Hepatocyte (in vitro differentiated cells): ENCODE data around the gene GALNT7. TPM values are rescaled to one million over a fixed set of nuclear protein-coding genes. Genes with fewer than 3 reads are reported as not detected.
"Not testable (repeated sequence)": the region's sequence is repeated elsewhere in the genome, so short reads cannot be mapped to it uniquely, and the experiment has no call there.

Experiments used
- DNase-seq: peaks from one replicate; pipeline ENCODE4 v3.0.0-alpha.2; 2016; ENCODE audit warnings: low spot score
- H2AFZ ChIP-seq: fragments of 200-600 bp; sonication (generic); 2 replicates; pipeline ENCODE4 v1.6.0; 2016; ENCODE audit warnings: antibody characterized with exemption, mild to moderate bottlenecking
- H3K27ac ChIP-seq: fragments of 200-600 bp; sonication (generic); 2 replicates; pipeline ENCODE4 v1.5.1; 2016; ENCODE audit warnings: mild to moderate bottlenecking
- H3K27me3 ChIP-seq: fragments of 200-600 bp; sonication (generic); 2 replicates; pipeline ENCODE4 v1.6.1; 2016
- H3K36me3 ChIP-seq: fragments of 200-600 bp; sonication (generic); replicated peaks from 2 replicates; pipeline ENCODE4 v1.5.1; 2016; ENCODE audit warnings: low read depth; ENCODE audit not compliant: insufficient read depth
- H3K4me1 ChIP-seq: fragments of 200-600 bp; sonication (generic); 2 replicates; pipeline ENCODE4 v1.5.1; 2016; ENCODE audit warnings: mild to moderate bottlenecking, moderate library complexity; ENCODE audit not compliant: insufficient read depth
- H3K4me2 ChIP-seq: fragments of 200-600 bp; sonication (generic); 2 replicates; pipeline ENCODE4 v1.6.0; 2016
- H3K4me3 ChIP-seq: fragments of 200-600 bp; sonication (generic); 2 replicates; pipeline ENCODE4 v1.5.1; 2016; ENCODE audit warnings: mild to moderate bottlenecking
- H3K79me2 ChIP-seq: fragments of 200-600 bp; sonication (generic); 2 replicates; pipeline ENCODE4 v1.6.0; 2017; ENCODE audit warnings: mild to moderate bottlenecking
- H3K9me2 ChIP-seq: fragments of 200-600 bp; sonication (generic); replicated peaks from 2 replicates; pipeline ENCODE4 v1.6.0; 2017; ENCODE audit warnings: mild to moderate bottlenecking; ENCODE audit not compliant: insufficient read depth
- H3K9me3 ChIP-seq: fragments of 200-600 bp; sonication (generic); 2 replicates; pipeline ENCODE4 v1.5.1; 2016; ENCODE audit warnings: low read depth, mild to moderate bottlenecking
- H4K20me1 ChIP-seq: fragments of 200-600 bp; sonication (generic); 2 replicates; pipeline ENCODE4 v1.6.0; 2016; ENCODE audit warnings: mild to moderate bottlenecking; ENCODE audit not compliant: insufficient read depth, poor library complexity, severe bottlenecking
- CTCF ChIP-seq: fragments of 200-600 bp; sonication (generic); IDR thresholded peaks from 2 replicates; pipeline ENCODE4 v1.5.1; 2016; ENCODE audit warnings: antibody characterized with exemption, mild to moderate bottlenecking; ENCODE audit not compliant: poor library complexity
- EZH2 ChIP-seq: fragments of 200-600 bp; sonication (generic); IDR thresholded peaks from 2 replicates; pipeline ENCODE4 v1.6.1; 2016; ENCODE audit warnings: antibody characterized with exemption, mild to moderate bottlenecking, borderline replicate concordance
- EZH2phosphoT487 ChIP-seq: fragments of 200-600 bp; sonication (generic); IDR thresholded peaks from one replicate; pipeline ENCODE4 v1.6.1; 2018; ENCODE audit warnings: antibody characterized with exemption, mild to moderate bottlenecking, low read depth, moderate library complexity; ENCODE audit not compliant: unreplicated experiment, severe bottlenecking
- WGBS: methylation state at CpG from one replicate; pipeline ENCODE4 v1.1.6; 2016; ENCODE audit warnings: low lambda C conversion rate; ENCODE audit errors: missing lambda C conversion rate; 5-methylcytosine and 5-hydroxymethylcytosine counted together
- polyA plus RNA-seq: library from polyadenylated mRNA; unstranded; fragments of >200 nt; fragmentation: Nextera tagmentation; extraction: Ambion mirVana; gene quantifications from 2 replicates; pipeline ENCODE4 v1.2.1, GENCODE V29; 2016
- total RNA-seq: library from RNA; depleted of rRNA; stranded (reverse); fragments of >200 nt; gene quantifications from 2 replicates; pipeline ENCODE4 v1.2.3, GENCODE V29; 2014

GALNT7 gene, protein sequence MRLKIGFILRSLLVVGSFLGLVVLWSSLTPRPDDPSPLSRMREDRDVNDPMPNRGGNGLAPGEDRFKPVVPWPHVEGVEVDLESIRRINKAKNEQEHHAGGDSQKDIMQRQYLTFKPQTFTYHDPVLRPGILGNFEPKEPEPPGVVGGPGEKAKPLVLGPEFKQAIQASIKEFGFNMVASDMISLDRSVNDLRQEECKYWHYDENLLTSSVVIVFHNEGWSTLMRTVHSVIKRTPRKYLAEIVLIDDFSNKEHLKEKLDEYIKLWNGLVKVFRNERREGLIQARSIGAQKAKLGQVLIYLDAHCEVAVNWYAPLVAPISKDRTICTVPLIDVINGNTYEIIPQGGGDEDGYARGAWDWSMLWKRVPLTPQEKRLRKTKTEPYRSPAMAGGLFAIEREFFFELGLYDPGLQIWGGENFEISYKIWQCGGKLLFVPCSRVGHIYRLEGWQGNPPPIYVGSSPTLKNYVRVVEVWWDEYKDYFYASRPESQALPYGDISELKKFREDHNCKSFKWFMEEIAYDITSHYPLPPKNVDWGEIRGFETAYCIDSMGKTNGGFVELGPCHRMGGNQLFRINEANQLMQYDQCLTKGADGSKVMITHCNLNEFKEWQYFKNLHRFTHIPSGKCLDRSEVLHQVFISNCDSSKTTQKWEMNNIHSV
- 44.6 and 49.5 TPM in 2 replicates for total RNA-seq
- polyA plus RNA-seq = 23.1 and 23.7 TPM in 2 replicates

- Histone ChIP-seq H4K20me1 (peaks cover 12% of the 10 kb centered on the region), H3K9me3 (no peaks in the 10 kb centered on the region), H3K9me2 (no peaks in the 10 kb centered on the region), H3K4me1 (peaks cover 12% of the 10 kb centered on the region), H3K27me3 (no peaks in the 10 kb centered on the region), H3K79me2 (peaks cover 35% of the 10 kb centered on the region), H3K4me3 (peak within 1 kb of the TSS; percentile 80), H3K36me3 (no peaks in the 10 kb centered on the region), H3K27ac (peak within 1 kb of the TSS; percentile 94), H2AFZ (peak within 1 kb of the TSS; percentile 93), H3K4me2 (peak within 1 kb of the TSS; percentile 94)
- TF ChIP-seq EZH2phosphoT487 (no peak), EZH2 (no peak), CTCF (no peak)
- under 1% methylated on average over 24 of the region's 64 CpGs for WGBS
- peak; percentile 91 for DNase-seq
Measured at GRCh38 chr4:173168396-173169177, at the start of gene GALNT7. Gene GALNT7, plus strand, starts transcription at chr4:173168811. Its CDS starts 25 bp downstream, at chr4:173168836.

DNA sequence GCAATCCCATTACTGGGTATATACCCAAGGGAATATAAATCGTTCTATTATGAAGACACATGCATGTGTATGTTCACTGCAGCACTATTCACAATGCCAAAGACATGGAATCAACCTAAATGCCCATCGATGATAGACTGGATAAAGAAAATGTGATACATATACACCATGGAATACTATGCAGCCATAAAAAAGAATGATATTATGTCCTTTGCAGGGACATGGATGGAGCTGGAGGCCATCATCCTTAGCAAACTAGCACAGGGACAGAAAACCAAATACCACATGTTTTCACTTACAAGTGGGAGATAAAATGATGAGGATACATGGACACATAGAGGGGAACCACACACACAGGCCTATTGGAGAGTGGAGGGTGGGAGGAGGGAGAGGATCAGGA is 49.8 kb upstream of the GALNT7 start:
- not testable (repeated sequence) for H3K4me1 ChIP-seq, DNase-seq, H3K9me3 ChIP-seq, H3K27ac ChIP-seq, H3K36me3 ChIP-seq, H3K27me3 ChIP-seq, H4K20me1 ChIP-seq, H2AFZ ChIP-seq, H3K79me2 ChIP-seq, H3K4me3 ChIP-seq, H3K9me2 ChIP-seq, H3K4me2 ChIP-seq
- WGBS = 100% methylated on average over 2 of the region's 2 CpGs

DNA sequence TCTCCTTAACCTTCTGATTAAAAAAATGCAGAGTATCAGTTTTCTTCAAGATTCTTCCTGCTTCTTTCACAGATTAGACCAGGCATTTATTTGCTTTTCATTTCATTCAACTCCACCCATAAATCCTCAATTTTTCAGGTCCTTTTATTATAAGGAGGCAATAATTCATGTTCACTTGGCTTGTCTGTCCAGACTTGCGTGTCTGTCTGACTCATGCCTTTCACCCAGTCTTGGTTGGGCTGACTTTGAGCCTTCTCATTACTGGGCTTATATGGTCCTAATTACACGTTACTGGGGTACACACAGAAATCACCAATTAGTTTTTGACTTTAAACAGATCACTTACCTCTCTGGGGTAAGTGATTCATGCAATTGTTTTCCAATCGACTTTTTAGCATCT is 48.8 kb upstream of the GALNT7 start:
- Histone ChIP-seq H3K4me1 (no peaks in the 10 kb centered on the region), H3K36me3 (no peaks in the 10 kb centered on the region), H3K4me2 (no peak overlapping the region), H3K79me2 (no peaks in the 10 kb centered on the region), H2AFZ (no peak overlapping the region), H3K9me2 (no peaks in the 10 kb centered on the region), H3K4me3 (no peak overlapping the region), H3K9me3 (no peaks in the 10 kb centered on the region), H4K20me1 (no peaks in the 10 kb centered on the region), H3K27me3 (no peaks in the 10 kb centered on the region), H3K27ac (no peak overlapping the region)
- WGBS = 68% methylated on average over 3 of the region's 3 CpGs
- DNase-seq = no peak
- TF ChIP-seq EZH2phosphoT487 = no peak
- TF ChIP-seq CTCF = no peak
- no peak for TF ChIP-seq EZH2

DNA sequence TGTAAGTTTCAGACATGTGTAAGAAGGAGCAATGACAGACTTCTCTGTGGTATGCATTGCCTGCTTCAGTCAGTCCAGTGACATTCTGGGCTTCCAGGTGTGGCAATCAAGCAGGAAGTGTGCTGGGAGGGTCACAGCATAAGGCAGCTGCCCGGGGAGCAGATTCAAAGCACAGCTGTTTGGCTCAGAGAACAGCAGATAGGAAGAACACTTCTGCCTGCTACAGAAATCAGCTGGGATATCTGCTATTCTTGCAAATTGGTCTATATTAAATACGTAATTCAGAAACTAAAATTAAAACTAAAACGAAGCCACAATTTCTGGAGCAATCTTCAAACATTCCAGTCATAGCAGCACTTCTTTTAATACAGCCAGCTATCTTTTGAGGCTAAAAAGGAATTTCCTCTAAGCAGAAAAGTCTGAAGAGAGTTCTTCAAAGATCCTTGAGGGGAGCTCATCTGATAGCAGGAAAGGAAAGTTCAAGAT is 47.5 kb upstream of the GALNT7 start:
- H3K4me3 ChIP-seq = no peak overlapping the region
- H3K27ac ChIP-seq = peak overlapping the region; percentile 6
- 29% methylated on average over 3 of the region's 3 CpGs for WGBS
- H3K4me1 ChIP-seq = no peaks in the 10 kb centered on the region
- H4K20me1 ChIP-seq = no peaks in the 10 kb centered on the region
- no peak for TF ChIP-seq CTCF
- no peak for TF ChIP-seq EZH2
- TF ChIP-seq EZH2phosphoT487 = no peak
- H3K9me2 ChIP-seq = no peaks in the 10 kb centered on the region
- no peaks in the 10 kb centered on the region for H3K36me3 ChIP-seq
- peak overlapping the region; percentile 26 for H3K4me2 ChIP-seq
- H3K27me3 ChIP-seq = no peaks in the 10 kb centered on the region
- no peak overlapping the region for H2AFZ ChIP-seq
- peak; percentile 44 for DNase-seq
- no peaks in the 10 kb centered on the region for H3K9me3 ChIP-seq
- H3K79me2 ChIP-seq = no peaks in the 10 kb centered on the region
